Loucy (cell line): ENCODE results near the gene OR1E2.

Source experiments
- CTCF ChIP-seq: fragments of 200-600 bp; sonication (generic); conservative IDR thresholded peaks from 2 replicates; pipeline ENCODE4 v1.5.1; 2014; ENCODE audit warnings: mild to moderate bottlenecking, antibody characterized with exemption, low read length
- EZH2phosphoT487 ChIP-seq: fragments of 200-600 bp; IDR thresholded peaks from 2 replicates; pipeline ENCODE4 v1.6.1; 2018; ENCODE audit warnings: antibody characterized with exemption, mild to moderate bottlenecking, moderate library complexity, borderline replicate concordance

GRCh38 chr17:3415610-3416009, 18.0 kb downstream of the OR1E2 start:
- no peak for TF ChIP-seq CTCF
- no peak for TF ChIP-seq EZH2phosphoT487
